ENCODE measurements around the gene TAS1R3. TPM values are rescaled to one million over a fixed set of nuclear protein-coding genes. Genes with fewer than 3 reads are reported as not detected.

TAS1R3 gene
- total RNA-seq, 2 donors from 2014 or later = 0.09 TPM; not detected in 1

DNA sequence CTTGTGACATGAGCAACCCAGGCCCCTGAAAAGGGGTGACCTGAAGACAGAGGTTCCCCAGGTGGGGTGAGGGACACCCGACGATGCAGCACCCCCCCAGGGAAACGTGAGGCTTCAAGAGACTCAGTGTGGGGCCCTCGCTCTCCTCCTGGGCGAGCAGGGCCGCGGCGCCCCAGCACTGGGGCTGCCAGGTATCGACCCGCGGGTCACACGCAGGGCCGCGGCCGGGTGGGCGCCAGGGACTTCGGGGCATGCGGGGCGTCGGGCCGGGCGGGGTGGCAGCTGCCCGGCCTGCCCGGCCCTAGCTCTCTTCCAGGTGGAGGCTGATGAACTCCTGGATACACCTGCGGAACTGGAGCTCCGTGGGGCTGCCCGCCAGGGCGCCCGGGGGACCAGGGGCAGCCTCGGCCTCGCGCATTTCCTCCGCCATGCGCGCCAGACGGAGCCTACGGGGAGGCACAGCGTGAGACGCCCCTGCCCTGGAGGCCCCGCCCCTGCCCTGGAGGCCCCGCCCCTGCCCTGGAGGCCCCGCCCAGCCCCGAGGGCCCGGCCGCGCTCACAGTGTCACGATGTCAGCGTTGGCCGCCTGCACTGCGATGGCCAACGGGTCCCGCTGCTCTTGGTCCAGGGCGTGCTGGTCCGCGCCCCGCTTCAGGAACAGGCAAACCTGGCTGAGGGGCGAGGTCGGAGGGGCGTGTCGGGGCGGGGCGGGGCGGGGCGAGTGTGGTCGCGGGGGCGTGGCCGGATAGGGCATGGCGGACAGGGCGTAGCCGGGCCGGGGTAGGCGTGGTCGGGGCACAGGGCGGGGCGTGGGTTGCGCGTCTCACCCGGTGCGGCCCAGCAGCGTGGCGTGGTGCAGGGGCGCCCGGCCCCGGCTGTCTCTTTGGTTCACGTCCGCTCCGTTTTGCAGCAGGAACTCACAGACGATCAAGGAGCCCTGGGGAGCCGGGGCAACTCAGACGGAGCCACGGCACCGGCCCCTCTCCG, 37.5 kb upstream of the TAS1R3 start:
- DNase-seq (ENCODE audit: low spot score) = no peak
- intact Hi-C loops (cut with DNase I) = loop anchor here in 1 of 2 donors (5.0 kb wide), 1 partner anchor 171 kb away; no protein-coding TSS in a partner anchor

DNA sequence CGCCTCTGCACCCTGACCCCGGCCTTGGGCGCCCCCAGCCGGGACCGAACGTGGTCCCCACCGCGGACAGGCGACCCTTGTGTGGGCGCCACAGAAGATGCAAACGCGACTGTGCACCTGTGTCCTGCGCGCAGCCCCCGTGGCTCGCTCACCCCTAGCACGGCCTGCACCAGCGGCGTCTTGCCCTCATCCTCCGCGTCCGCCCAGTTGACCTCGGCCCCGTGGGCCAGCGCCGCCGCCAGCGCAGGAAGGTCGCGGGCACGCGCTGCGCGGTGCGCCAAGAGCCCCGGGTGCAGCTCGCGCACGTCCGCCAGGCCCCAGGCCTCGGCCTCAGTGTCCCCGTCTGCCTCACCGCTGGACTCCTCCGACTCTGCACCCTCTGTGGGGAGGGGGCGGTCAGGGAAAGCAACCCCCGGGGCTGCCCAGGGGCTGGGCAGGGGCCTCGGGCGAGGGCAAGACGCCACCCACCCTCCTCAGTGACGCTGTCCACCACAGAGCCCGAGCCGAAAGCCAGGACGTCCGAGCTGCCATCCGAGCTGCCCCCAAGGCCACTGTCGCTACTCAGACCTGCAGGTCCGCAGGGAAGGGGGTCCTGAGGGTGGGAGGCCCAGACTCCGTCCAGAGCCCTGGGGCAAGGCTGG, 36.7 kb upstream of the TAS1R3 start:
- intact Hi-C loops (cut with DNase I) = loop anchor here in 1 of 2 donors (5.0 kb wide), 1 partner anchor 172 kb away; no protein-coding TSS in a partner anchor
- DNase-seq (ENCODE audit: low spot score) = no peak

DNA sequence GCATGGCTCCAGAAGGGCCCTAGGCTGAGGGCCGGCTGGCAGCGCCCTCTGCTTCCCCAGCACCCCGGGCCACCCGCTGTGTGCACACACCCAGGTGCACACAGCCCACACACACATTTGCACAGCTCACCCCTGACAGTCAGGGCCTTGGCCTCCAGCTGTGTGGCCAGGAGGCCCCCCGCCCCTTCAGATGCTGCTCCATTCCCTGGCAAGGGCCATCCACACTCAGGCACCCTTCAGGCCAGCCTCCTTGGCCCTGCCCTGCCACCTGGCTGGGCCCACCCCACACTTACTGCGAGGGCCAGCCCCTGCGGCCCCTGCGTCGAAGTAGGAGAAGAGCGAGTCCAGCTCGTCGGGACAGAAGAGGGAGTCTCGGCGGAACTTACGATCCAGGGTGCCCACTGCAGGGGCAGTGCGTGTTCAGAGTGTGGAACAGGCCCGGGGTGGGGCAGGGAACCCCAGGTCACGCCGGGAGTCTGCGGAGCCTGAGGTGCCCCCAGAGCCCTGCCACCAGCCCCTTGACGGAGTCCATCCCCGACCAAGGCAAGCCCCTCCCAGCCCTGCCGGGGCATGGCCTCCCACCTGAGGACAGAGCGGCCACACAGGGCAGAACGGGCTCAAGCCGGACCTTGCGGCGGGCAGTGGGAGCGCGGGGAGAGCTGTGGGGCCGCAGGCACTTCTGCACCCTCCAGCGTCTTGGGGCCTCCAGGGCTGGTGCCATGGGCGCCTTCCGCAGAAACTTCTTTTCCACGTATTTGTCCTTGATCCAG, 35.7 kb upstream of the TAS1R3 start:
- intact Hi-C loops (cut with DNase I) = no loop called here
- no peak for DNase-seq (ENCODE audit: low spot score)

GRCh38 chr1:1296070-1297061, 34.7 kb upstream of the TAS1R3 start:
- no peak for DNase-seq (ENCODE audit: low spot score)
- intact Hi-C loops (cut with DNase I) = no loop called here

DNA sequence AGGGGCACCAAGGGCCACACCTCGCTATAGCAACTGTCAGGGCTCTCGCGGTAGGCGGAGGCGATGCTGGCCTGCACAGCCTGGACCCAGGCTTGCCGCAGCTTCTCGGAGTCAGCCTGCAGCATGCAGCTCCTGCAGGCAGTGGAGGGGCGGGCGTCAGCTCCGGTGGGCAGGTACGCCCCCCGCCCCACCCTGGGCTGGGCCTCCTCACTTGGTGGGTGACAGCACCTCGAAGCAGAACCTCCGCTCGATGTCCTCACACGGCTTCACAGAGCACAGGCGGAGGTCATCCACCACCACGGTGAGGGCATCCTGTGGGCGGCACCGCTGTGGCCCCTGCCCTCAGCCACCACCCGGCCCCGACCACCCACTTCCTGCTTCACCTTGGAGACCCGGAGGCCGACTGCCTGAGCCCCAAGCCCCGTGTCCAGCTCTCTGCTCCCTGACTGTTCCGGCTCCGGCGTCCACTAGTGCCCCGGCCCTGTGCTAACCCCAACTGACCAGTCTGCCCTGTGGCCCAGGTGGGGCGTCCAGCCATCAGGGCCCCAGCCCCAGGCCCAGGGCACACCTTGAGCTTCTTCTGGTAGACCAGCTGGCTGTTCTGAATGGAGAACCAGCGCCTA, 33.2 kb upstream of the TAS1R3 start:
- intact Hi-C loops (cut with DNase I) = no loop called here
- no peak for DNase-seq (ENCODE audit: low spot score)

DNA sequence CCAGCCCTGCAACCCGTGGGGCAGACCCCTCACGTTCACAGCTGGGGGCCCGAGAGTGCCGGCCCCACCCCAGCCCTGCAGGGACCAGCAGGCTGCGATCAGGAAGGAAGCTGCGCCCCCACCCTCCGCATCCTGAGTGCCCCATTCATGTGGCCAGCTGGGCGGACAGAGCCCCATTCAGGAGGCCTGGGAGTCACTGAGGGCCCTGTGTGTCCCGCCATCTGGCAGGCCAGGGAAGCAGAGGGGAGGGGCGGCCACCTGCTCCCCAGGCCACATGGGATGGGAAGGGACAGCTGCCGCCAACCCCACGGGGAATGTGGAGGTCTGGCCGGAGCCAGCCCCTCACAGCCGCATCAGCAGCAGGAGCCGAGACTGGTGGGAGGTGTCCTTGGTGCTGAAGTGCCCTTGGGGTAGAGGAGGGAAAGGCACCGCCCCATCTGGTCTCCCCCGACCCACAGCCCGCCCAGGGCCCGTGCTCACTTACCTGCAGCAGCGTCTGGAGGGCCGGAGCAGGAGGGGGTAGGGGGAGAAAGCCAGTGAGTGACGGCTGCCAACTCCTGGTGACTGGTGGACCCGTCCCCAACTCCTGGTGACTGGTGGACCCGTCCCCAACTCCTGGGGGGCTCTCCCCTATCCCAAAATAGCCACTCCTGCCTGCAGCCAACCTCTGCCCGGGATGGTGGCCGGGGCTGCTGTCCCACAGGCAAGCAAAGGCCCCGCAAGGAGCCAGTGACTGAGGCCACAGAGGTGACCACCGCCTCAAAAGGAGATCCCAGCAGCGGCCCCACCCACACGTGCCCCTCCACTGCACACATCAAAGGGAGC, 32.0 kb upstream of the TAS1R3 start:
- intact Hi-C loops (cut with DNase I) = no loop called here
- DNase-seq (ENCODE audit: low spot score) = no peak

GRCh38 chr1:1299686-1300351, 31.3 kb upstream of the TAS1R3 start:
- intact Hi-C loops (cut with DNase I) = no loop called here

DNA sequence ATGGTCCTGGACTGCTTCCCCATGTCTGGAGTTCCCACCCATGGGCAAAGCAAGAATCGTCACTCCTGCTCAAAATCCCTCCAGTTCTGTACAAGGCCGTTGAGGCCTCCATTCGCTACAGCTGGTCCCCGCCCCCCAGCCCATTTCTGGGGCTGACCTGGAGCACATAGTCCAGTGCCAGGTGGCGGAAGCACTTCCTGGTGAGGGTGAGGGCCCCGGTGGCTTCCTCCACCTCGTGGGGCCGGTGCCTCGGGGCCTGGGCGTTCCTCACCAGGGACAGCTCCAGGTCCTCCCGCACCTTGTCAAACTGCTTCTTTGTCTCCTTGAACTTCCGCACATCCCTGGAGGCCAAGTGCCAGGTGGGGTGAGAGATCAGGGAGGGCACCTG, 30.7 kb upstream of the TAS1R3 start:
- intact Hi-C loops (cut with DNase I) = no loop called here
- no peak for DNase-seq (ENCODE audit: low spot score)

More at GRCh38 chr1:1299686-1300351, 31.3 kb upstream of the TAS1R3 start:
- no peak for DNase-seq (ENCODE audit: low spot score)

DNA sequence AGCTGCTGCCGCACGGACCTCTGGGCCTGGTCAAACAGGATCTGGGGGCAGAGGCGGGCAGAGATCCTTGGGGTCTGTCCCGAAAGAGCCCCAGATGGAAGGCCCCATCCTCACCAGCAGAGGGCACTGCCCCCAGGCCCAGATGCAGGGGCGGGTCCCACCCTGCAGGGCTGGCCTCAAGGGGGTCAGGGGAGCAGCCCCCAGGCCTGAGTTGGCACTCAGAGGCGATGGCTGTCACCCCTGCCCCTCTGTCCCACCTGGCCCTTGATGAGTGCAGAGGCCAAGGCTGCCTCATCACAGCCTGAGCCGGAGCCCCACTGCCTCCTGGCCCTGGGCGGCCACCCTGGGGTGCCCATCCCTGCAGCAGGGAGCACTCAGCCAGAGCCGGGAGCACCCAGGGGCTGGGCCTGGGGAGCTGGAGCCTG, 29.1 kb upstream of the TAS1R3 start:
- intact Hi-C loops (cut with DNase I) = no loop called here
- DNase-seq (ENCODE audit: low spot score) = no peak

GRCh38 chr1:1302951-1303509, 28.1 kb upstream of the TAS1R3 start:
- no peak for DNase-seq (ENCODE audit: low spot score)
- intact Hi-C loops (cut with DNase I) = no loop called here

DNA sequence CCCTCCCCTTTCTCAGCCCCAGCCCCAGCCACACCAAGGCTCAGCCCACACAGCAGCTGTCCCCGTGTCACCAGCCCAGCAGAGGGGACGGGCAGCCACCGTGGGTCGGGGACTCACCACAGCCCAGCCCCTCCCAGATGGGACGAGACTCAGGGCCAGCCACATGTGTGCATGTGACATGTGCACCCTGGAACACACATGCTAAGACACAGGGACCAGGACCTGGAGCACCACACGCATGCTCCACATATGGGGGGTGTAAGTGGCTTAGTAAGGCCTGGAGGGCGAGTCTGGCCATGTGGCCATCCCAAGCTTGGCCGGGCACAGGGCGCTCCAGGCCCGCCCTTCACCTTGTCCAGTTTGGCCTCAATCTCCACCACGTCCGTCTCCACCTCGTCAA, 27.3 kb upstream of the TAS1R3 start:
- intact Hi-C loops (cut with DNase I) = no loop called here
- DNase-seq (ENCODE audit: low spot score) = no peak

GRCh38 chr1:1304331-1305299, 26.5 kb upstream of the TAS1R3 start:
- DNase-seq (ENCODE audit: low spot score) = peak; percentile 93

DNA sequence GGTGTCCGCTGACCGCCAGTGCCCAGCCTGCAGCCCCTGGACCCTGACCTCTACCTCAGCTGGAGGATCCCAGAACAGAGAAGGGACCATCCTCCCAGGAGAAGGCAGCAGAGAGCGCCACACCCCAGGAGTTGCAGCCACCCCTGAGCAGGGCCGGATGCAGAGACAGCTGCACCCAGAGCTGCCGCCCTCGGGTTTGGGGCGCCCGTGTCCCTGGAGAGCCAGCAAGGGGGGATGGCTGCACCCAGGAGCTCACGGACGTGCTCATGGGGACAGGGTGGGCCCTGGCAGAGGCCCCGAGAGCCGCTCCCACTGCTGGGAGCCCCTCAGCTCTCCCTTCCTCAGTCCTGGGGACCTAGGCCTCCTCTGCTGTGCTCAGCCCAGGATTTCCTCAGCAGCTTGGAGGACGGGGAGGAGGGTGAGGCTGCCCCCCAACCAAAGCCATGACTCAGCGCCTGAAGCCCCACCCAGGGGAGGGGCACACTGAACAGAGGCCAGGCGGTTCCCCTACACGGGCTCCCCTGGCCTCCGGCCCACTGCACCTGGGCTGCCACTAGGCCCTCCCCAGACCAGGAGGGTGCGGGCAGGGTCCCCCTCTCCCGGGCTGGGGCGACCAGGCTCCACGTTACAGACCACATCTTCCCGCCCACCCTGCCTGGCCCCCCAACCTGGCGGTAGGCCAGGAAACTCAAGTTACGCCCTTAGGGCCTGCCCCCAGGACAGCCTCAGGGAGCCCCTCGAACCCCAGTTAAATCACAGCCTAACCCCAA, 25.6 kb upstream of the TAS1R3 start:
- DNase-seq (ENCODE audit: low spot score) = no peak
- intact Hi-C loops (cut with DNase I) = no loop called here

More at GRCh38 chr1:1304331-1305299, 26.5 kb upstream of the TAS1R3 start:
- intact Hi-C loops (cut with DNase I) = no loop called here

- DNase-seq (ENCODE audit: low spot score) = no peak
- intact Hi-C loops (cut with DNase I) = no loop called here
These were observed 24.9 kb upstream of the TAS1R3 start for GRCh38 chr1:1306070-1306660.
